Hippocampal formation (tissue), 2 donors: ENCODE measurements around the gene C5AR1.
"Not testable (repeated sequence)": the region's sequence is repeated elsewhere in the genome, so short reads cannot be mapped to it uniquely, and the experiment has no call there.

ENCODE experiments used
- DNase-seq, 2 donors: peaks; one replicate each; lab custom pipeline; 2025; lab: John Stamatoyannopoulos, UW

Gene C5AR1

DNA sequence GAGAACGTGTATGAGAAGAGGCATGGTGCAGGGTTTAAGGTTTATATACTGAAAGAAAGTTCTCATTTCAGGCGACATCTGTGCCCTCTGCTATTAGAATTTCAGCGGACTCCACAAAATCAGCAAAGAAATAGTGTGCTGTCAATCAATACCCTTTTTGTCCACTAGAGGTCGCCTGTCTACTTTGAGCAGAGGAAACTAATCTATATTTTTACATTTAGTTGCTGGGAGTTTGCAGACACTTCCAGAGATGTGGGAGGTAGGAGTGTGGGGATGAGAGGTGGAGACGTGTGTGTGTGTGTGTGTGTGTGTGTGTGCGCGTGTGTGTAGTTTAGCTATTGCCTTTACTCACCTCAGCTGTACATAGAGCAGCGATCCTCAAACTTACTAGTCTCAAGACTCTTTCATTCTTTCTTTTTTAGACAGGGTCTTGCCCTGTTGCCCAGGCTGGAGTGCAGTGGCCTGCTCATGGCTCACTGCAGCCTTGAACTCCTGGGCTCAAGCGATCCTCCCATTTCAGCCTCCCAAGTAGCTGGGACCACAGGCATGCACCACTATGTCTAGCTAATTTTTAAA is 25.2 kb upstream of the C5AR1 start:
- DNase-seq: peak in 1 of 2 donors; percentile 33

DNA sequence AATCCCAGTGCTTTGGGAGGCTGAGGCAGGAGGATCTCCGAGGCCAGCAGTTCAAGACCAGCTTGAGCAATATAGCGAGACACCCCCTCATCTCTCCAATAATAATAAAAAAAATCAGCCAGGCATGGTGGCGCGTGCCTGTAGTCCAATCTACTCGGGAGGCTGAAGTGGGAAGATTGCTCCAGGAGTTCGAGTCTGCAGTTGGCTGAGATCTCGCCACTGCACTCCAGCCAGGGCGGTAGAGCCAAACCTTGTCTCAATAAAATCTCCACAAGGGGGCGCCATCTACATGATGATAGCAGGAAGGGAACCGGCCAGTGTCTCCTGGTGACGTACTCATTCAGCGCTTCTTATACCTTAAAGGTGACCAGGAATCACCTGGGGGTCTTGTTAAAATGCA is 13.6 kb upstream of the C5AR1 start:
- peak; percentile 57 to 60 for DNase-seq

DNA sequence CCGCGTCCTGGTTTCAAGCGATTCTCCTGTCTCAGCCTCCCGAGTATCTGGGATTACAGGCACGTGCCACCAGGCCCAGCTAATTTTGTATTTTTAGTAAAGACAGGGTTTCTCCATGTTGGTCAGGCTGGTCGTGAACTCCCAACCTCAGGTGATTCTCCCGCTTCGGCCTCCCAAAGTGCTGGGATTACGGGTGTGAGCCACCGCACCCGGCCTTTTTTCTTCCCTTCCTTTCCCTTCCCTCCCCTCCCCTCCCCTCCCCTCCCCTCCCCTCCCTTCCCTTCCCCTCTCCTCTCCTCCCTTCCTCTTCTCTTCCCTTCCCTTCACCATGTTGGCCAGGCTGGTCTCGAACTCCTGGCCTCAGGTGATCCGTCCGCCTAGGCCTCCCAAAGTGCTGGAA is 8.8 kb upstream of the C5AR1 start:
- not testable (repeated sequence) for DNase-seq

DNA sequence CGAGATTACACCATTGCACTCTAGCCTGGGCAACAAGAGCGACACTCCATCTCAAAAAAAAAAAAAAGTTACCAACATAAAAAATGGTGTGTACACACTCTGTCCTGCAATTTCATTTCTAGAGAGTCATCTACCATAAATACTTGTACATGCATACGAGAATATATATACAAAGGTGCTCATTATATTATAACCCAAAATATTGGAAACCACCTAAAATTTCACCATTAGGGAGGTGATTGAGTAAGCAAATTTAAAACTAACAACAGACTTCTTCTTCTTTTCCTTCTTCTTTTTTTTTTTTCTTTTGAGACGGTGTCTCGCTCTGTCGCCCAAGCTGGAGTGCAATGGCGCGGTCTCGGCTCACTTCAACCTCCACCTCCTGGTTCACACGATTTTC is 7.4 kb upstream of the C5AR1 start:
- DNase-seq: no peak

DNA sequence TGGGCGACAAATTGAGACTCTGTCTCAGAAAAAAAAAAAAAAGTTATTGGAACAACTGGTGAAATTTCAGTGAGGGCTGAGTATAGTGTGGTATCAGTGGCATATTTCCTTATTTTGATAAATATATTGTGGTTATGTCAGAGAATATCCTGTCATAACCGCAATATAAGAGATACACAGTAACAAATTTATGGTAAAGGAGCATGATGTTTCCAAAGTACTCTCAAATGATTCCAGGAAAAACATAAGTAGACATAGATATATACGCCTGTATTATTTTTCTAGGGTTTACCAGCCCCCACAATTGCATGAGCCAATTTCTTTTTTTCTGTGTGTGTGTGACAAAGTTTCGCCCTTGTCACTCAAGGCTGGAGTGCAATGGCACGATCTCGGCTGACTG is 5.7 kb upstream of the C5AR1 start:
- DNase-seq: no peak

DNA sequence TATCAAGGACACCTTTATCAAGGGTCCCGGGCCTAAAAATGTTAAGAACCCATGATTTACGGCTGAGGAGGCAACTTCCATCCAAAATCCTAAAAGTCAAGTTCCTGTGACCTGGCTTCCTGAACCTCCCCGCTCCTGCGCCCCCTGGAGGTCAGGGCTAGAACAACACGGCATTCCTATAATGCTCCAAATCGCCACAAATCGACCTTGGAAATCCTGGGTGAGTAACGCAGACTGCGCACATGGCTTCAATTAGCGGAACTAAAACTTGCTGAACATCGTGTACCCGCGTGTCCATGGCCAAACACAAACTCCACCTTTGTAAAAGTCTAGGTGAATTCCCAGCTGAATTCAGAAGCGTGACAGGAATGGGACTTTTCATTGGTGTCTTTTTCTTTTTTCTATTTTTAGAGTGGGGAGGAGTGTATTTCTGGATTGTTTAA is 4.3 kb upstream of the C5AR1 start:
- DNase-seq: no peak

DNA sequence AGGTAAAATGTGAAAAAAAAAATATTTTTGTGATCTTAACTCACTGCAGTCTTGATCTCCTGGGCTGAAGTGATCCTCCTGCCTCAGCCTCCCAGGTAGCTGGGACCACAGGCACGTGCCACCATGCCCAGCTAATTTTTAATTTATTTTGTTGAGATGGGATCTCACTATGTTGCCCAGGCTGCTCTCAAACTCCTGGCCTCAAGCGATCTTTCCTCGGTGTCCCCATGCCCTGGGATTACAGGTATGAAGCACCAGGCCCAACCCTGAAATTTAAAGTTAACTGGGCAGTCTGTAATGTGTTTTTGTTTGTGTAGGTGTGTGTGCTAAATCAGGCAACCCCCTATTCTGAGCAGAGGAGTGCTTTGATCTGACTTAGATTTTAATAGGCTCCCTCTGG is 3.4 kb upstream of the C5AR1 start:
- no peak for DNase-seq

DNA sequence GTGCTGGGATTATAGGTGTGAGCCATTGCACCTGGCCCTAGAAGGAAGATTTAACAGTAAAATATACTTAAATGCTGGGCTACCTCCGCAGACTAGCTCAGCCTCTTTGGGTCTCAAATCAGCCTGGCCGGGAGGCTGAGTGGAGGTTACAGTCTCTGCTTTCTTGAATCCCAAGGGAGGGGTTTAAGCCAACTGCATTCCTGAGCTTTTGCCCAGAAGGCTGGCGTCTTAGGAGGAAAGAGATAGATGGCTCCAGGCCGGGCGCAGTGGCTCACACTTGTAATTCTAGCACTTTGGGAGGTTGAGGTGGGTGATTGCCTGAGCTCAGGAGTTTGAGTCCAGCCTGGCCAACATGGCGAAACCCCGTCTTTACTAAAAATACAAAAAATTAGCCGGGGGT is 623 bp upstream of the C5AR1 start:
- DNase-seq: no peak

DNA sequence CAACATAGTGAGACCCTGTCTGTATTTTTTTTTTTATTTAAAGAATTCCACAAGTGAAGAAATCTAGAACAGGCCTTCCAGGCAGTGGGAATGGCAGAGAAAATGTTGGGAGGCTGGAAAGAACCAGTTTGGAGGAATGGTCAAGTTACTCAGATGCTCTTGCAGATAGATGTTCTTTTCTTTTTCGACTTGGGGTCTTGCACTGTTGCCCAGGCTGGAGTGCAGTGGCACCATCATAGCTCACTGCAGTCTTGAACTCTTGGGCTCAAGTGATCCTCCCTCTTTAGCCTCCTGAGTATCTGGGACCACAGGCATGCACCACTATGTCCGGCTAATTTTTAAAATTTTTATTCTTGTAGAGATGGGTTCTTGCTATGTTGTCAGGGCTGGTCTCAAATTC is 662 bp downstream of the C5AR1 start:
- DNase-seq: no peak

DNA sequence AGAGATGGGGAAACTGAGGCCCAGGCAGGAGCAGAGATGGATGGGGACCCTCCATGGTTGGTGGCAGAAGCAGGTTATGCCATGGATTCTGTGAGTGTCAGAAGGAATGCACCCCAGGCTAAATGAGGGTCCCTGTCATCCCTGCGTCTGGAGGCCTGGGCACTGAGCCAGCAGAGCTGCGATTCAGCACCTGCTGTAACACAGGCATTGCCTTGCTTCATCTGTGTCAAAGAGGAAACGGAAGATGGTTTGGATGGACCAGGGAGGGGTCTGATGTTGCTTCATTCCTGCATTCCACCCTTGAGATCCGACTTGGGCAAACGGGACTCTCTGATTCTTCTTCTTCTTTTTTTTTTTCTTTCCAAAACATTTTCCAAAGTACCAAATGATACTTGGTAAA is 1.2 kb downstream of the C5AR1 start:
- DNase-seq: no peak

DNA sequence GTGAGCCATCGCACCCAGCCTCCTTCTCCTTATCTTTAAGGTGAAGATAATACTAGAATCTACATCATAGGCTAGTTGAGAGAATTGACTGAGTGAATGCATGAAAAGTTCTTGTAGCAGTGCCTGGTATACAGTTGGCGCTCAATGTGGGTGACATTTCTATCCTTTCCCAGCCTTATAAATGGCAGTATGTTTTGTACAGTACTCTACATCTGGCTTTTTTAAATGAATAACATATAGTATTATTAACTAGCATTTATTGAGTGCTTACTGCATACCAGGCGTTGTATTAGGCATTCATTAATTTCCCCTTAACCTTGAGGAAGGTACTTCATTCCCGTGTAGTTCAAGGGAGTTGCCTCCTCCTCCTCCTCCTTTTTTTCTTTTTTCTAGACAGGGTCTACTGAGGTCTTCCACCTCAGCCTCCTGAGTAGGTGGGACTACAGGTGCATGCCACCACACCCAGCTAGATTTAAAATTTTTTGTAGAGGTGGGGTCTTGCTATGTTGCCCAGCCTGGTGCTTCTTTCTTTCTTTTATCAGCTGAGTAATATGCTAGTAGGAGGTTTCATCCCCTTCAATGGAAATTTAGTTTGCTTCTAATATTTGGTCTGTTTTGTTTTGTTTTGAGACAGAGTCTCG is 2.8 kb downstream of the C5AR1 start:
- no peak for DNase-seq

DNA sequence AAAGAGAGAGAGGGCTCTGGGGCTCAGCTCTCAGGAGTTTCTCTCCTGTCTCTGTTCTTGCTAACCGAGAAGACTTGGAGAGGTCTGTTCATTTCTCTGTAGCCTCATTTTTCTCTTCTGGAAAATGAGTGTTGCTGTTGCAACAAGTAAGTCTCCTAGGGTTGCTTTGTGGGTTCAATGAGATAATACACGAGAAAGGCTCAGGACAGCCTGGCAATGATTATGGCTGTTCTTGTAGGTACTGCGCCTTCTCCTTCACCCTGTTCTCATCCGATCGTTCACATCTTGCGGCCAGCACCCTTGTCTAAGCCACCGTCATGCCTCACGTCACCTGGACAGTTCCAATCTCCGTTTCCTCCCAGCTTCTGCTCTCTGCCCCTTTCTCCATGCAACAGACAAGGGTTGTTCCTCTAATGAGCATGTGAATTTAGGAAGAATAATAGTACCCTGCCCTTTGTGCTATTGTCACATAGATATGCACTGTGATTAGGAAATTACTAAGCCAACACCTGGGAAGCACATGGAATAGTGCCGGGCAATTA is 4.2 kb downstream of the C5AR1 start:
- no peak for DNase-seq

DNA sequence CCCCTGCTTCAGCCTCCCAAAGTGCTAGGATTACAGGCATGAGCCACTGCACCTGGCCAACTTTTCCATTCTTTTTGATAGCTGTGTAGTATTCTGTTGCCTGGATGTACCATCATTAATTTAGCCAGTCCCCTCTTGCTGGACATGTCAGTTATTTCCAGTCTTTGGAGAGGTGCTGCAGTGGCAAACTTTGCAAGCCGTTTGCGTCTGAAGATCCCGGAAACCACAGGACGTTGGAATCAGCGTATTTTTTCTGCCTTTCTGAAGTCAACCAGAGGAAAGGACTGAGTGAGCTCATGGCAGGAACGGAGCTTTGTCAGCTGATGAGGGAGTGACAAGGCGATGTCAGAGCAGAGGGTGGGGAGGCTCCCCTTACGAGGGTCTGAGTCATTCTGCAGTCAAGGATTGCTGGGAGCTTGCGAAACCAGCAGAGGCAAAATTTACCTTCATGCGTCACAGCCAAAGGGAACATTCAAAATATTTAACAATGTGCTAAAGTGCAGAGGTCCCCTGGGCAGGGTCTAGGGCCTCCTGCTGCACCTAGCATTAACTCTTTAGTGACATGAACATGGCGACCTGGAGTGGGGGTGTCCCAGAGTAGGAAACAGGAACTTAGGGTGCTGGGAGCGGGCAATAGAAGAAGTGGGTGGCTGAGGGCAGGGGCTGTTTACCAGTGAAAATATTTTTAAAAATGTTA is 5.6 kb downstream of the C5AR1 start:
- DNase-seq: peak in 1 of 2 donors; percentile 37

DNA sequence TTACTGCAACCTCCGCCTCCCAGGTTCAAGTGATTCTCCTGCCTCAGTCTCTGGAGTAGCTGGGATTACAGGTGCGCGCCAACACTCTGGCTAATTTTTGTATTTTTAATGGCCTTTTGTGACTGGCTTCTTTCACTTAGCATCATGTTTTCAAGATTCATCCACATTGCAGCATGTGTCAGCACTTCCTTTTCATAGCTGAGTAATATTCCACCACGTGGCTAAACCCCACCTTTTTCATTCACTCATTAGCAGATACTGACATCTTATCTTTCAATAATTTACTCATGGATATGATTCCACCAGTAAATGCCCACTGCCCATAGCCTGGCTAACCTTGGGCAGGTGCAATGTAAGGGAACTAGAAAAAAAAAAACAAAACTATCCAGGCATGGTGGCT is 6.9 kb downstream of the C5AR1 start:
- DNase-seq: no peak

DNA sequence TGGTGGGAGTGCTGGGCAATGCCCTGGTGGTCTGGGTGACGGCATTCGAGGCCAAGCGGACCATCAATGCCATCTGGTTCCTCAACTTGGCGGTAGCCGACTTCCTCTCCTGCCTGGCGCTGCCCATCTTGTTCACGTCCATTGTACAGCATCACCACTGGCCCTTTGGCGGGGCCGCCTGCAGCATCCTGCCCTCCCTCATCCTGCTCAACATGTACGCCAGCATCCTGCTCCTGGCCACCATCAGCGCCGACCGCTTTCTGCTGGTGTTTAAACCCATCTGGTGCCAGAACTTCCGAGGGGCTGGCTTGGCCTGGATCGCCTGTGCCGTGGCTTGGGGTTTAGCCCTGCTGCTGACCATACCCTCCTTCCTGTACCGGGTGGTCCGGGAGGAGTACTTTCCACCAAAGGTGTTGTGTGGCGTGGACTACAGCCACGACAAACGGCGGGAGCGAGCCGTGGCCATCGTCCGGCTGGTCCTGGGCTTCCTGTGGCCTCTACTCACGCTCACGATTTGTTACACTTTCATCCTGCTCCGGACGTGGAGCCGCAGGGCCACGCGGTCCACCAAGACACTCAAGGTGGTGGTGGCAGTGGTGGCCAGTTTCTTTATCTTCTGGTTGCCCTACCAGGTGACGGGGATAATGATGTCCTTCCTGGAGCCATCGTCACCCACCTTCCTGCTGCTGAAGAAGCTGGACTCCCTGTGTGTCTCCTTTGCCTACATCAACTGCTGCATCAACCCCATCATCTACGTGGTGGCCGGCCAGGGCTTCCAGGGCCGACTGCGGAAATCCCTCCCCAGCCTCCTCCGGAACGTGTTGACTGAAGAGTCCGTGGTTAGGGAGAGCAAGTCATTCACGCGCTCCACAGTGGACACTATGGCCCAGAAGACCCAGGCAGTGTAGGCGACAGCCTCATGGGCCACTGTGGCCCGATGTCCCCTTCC is 10.5 kb downstream of the C5AR1 start:
- DNase-seq: no peak

DNA sequence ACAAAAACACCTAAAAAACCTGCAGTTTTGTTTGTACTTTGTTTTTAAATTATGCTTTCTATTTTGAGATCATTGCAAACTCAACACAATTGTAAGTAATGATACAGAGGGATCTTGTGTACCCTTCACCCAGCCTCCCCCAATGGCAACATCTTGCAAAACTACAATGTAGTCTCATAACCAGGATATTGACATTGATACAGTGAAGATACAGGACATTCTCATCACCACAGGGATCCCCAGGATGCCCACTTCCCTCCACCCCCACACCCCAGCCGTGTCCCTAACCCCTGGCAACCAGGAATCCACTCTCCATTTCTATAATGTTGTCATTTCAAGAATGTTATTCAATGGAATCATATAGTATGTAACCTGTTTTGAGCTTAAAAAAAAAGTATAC is 12.0 kb downstream of the C5AR1 start:
- DNase-seq: no peak

DNA sequence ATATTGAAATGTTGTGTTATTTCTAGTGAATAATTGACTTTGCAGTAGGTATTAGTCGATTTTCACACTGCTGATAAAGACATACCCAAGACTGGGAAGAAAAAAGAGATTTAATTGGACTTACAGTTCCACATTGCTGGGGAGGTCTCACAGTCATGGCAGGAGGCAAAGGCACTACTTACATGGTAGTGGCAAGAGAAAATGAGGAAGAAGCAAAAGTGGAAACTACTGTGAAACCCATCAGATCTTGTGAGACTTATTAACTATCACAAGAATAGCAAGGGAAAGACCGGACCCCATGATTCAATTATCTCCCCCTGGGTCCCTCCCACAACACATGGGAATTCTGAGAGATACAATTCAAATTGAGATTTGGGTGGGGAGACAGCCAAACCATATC is 12.4 kb downstream of the C5AR1 start:
- no peak for DNase-seq

DNA sequence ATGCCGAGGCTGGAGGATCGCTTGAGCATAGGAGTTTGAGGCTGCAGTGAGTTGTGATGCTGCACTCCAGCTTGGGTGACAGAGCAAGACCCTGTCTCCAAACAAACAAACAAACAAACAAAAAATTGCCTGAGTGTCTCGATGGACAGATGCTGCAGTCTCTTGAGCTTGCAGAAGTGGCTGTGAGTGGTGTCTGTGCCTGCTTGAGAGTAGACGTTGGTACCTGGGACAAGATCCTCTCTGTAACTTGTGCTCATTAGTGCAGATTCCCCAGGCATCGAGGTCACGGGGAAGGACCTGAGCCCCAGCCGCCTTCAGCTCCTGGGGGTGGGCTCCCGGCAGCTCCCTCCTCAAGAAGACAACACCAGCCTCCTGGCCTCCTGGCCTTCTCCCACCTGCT is 13.7 kb downstream of the C5AR1 start:
- DNase-seq: no peak

DNA sequence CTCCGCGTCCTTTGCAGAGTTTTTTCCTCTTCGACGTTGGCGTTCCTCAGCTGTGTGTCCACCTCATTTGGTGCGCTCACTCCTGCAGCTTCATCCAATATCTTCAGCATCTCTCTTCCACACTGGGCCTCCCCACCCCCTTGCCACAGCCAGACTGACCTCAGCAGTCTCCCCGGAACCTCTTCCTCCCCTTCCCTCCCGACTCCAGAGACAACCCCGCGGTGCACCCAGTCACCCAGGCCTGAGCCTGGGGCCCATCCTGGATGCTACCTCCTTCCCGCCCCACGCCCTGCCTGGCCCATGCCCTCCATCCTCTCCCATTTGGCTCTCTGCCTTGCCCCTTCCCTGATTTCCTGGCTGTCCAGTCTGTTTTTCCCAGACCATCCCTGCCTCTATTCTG is 14.2 kb downstream of the C5AR1 start:
- DNase-seq: no peak

DNA sequence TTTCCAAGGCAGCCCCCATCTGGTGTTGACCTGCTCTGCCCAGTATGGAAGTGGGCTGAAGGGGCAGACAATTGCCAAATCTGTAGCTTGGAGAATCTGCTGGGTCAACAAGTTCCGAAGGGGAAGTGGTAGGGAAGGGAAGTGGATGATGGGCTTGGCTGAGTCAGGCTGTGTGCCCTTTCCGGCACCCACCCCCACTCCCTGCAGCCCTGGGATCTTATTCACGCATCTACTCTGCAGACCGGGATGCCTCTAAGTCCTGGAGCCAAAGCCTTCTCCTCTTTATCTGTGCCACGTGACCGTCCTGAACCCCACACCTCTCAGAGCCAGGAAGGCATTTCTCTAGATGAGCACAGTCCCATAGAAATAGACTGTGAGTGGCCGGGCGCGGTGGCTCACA is 14.8 kb downstream of the C5AR1 start:
- DNase-seq: peak in 1 of 2 donors; percentile 33

DNA sequence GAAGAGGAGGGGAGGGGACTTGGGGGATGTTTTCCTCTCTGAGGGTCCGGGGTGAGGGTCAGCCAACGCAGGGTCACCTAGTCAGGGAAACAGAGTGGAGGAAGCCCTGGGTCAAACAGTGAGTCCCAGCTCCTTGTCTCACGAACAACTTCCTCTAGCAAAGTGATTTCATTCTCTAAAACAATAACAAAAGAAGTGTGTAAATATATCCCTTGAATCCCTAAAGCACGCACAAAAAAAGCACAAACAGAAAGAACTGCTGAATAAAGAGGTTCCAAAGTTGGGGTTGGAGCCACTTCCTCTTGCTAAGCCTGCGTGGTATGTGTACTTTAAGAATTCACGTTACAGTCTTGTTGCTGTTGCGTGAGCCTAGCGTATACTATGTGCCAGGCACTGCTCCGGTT is 20.8 kb downstream of the C5AR1 start:
- DNase-seq: peak in 1 of 2 donors; percentile 31

DNA sequence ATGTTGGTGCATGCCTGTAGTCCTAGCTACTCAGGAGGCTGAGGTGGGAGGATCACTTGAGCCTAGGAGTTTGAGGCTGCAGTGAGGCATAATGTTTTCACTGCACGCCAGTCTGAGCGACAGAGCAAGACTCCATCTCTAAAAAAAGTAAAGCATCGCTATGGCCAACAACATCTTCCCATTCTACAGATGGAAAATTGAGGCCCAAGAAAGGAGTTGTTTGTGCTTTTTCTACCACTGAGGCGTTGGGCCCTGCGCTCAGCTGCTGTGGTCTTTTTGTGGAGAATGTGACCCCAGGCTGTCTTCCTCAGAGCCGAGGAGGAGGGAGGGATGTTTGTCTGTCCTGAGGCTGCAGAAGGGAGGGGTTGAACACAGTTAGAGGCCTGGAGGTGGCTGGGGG is 21.8 kb downstream of the C5AR1 start:
- no peak for DNase-seq
